Measurements from ENCODE around the gene IL1B. TPM values are rescaled to one million over a fixed set of nuclear protein-coding genes. Genes with fewer than 3 reads are reported as not detected.

Gene IL1B
- total RNA-seq, 3 donors from 2014 or later: 2.1 to 6.4 (median 4.2) TPM

GRCh38 chr2:112807233-112807807 is 29.3 kb downstream of the IL1B start:
- intact Hi-C loops (cut with DNase I, micrococcal nuclease): no loop called here
- ATAC-seq: no peak
- H3K9me3 ChIP-seq: no peaks in the 10 kb centered on the region
- no peak for DNase-seq
- no peak for TF ChIP-seq CTCF (IDR thresholded peaks at IDR 0.05)
- H3K36me3 ChIP-seq (ENCODE audit: low read depth): no peaks in the 10 kb centered on the region
- peaks cover 7% of the 10 kb centered on the region for H3K4me1 ChIP-seq (ENCODE audit: low read depth)
- no peak overlapping the region for H3K4me3 ChIP-seq

- H3K9me3 ChIP-seq: no peaks in the 10 kb centered on the region
- no peak overlapping the region for H3K4me3 ChIP-seq
- DNase-seq (no peak), ATAC-seq (no peak)
- intact Hi-C loops (cut with DNase I, micrococcal nuclease): no loop called here
- no peak for TF ChIP-seq CTCF (IDR thresholded peaks at IDR 0.05)
- no peaks in the 10 kb centered on the region for H3K36me3 ChIP-seq (ENCODE audit: low read depth)
- H3K4me1 ChIP-seq (ENCODE audit: low read depth): no peaks in the 10 kb centered on the region
These were observed 31.0 kb downstream of the IL1B start for GRCh38 chr2:112805542-112805941.

- intact Hi-C loops (cut with DNase I, micrococcal nuclease): no loop called here
- no peaks in the 10 kb centered on the region for H3K36me3 ChIP-seq (ENCODE audit: low read depth)
These were observed 32.7 kb downstream of the IL1B start for GRCh38 chr2:112803691-112804521.

GRCh38 chr2:112800881-112801583 is 35.5 kb downstream of the IL1B start:
- Histone ChIP-seq H3K4me3 (no peak overlapping the region), H3K4me1 (ENCODE audit: low read depth) (no peaks in the 10 kb centered on the region), H3K36me3 (ENCODE audit: low read depth) (no peaks in the 10 kb centered on the region), H3K9me3 (no peaks in the 10 kb centered on the region)
- ATAC-seq: no peak
- TF ChIP-seq CTCF (IDR thresholded peaks at IDR 0.05): no peak
- intact Hi-C loops (cut with DNase I, micrococcal nuclease): no loop called here
- no peak for DNase-seq

More at GRCh38 chr2:112803691-112804521, 32.7 kb downstream of the IL1B start:
- H3K9me3 ChIP-seq: no peaks in the 10 kb centered on the region
- no peak overlapping the region for H3K4me3 ChIP-seq
- no peak for ATAC-seq
- TF ChIP-seq CTCF (IDR thresholded peaks at IDR 0.05): no peak
- no peak for DNase-seq
- no peaks in the 10 kb centered on the region for H3K4me1 ChIP-seq (ENCODE audit: low read depth)

GRCh38 chr2:112798979-112799975 is 37.3 kb downstream of the IL1B start:
- no peak for ATAC-seq
- Histone ChIP-seq H3K36me3 (ENCODE audit: low read depth) (no peaks in the 10 kb centered on the region), H3K9me3 (no peaks in the 10 kb centered on the region), H3K4me3 (no peak overlapping the region), H3K4me1 (ENCODE audit: low read depth) (no peaks in the 10 kb centered on the region)
- TF ChIP-seq CTCF (IDR thresholded peaks at IDR 0.05): no peak
- DNase-seq: no peak
- intact Hi-C loops (cut with DNase I, micrococcal nuclease): no loop called here
